Activated naive CD4-positive, alpha-beta T cell treated with anti-CD3 and anti-CD28 coated beads, Interleukin-2, amount 50 U/mL, for 24 hours (primary cell): ENCODE data around the gene HES2.
"Not testable (repeated sequence)": the region's sequence is repeated elsewhere in the genome, so short reads cannot be mapped to it uniquely, and the experiment has no call there.

Experiments
- H3K27ac Mint-ChIP-seq: one replicate; pipeline ENCODE4 v1.8.0; 2021; ENCODE audit warnings: mild to moderate bottlenecking, mixed read lengths
- H3K27me3 Mint-ChIP-seq: one replicate; pipeline ENCODE4 v1.8.0; 2021; ENCODE audit warnings: mixed read lengths
- H3K36me3 Mint-ChIP-seq: one replicate; pipeline ENCODE4 v1.8.0; 2021; ENCODE audit warnings: mixed read lengths
- H3K4me1 Mint-ChIP-seq: one replicate; pipeline ENCODE4 v1.8.0; 2021; ENCODE audit warnings: mixed read lengths
- H3K4me3 Mint-ChIP-seq: one replicate; pipeline ENCODE4 v1.8.0; 2021; ENCODE audit warnings: mild to moderate bottlenecking, mixed read lengths
- H3K9me3 Mint-ChIP-seq: one replicate; pipeline ENCODE4 v1.8.0; 2021; ENCODE audit warnings: mixed read lengths

HES2 gene

DNA sequence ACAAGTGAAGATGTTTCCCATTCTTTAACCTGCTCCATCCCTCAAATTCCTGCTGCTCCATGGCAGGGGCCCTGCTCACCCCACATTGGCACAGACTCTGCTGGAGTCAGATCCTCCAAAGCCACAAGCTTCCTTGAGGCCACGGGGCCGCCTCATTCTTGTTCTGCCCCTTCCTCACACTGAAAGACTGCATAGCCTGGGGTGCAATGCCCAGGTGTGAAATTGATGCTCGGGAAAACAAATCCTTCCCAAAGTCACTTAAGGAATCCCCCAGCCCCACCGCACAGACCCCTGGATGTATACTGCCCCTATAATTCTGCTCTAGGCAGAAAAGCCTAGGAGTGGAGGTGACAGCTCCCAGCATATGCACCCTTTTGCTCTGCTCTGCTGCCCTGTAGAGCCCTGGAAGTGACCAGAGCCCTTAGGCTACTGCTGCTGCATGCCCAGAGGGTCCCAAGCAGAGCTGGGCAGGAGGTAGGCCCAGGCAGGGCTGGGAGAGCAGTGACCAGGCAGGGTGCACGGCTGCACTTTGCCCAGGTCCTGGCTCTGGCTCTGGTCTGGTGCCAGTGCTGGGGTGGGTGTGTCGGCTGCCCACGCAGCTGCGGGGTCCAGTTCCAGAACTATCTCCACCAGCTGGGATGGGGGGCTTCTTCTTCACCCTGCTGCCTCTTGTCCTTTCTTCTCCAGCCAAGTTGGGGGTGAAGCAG lies 1.6 kb downstream of the HES2 start:
- H3K4me3 Mint-ChIP-seq, result no peak overlapping the region
- peaks cover 10% of the 10 kb centered on the region for H3K4me1 Mint-ChIP-seq
- no peaks in the 10 kb centered on the region for H3K36me3 Mint-ChIP-seq
- no peak overlapping the region for H3K27ac Mint-ChIP-seq
- H3K9me3 Mint-ChIP-seq, result no peaks in the 10 kb centered on the region
- H3K27me3 Mint-ChIP-seq, result peaks cover 47% of the 10 kb centered on the region

DNA sequence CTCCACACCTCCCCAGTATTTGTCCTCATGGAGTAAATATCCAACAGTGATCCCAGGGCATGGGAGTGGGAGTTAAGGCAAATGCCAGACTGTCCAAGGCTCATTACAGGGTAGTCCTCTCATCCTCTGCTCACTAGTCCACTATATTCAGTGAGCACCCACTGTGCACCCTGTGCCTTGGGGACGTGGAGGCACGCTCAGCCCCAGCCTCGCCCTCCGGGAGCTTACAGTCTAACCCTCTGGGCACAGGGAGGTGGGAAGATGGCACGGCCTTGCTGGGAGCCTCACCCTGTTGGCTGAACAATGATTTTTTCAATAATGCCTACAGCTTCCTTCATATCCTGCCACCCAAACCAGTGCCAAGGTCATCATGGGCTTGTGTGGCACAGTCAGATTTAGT lies 2.8 kb downstream of the HES2 start:
- Mint-ChIP-seq H3K27ac (no peak overlapping the region), H3K4me3 (no peak overlapping the region), H3K27me3 (peaks cover 47% of the 10 kb centered on the region), H3K4me1 (peaks cover 10% of the 10 kb centered on the region), H3K9me3 (no peaks in the 10 kb centered on the region), H3K36me3 (no peaks in the 10 kb centered on the region)

DNA sequence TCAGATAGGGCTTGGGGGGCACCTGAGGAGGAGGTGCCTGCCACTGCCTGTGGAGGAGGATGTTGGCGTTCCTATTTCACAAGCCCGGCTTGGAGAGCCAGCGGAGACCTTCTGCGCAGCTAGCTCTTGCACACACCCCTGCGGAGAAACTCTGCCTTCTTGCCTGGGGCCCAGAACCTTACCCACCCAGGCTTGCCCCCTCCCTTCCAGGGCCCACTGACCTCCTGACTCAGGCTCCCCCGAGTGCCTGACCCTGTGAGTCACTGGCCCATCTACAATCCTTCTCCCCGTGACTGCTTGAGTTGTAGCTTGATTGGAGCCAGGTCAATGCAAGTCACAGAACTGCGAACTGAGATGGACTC lies 3.4 kb downstream of the HES2 start:
- Mint-ChIP-seq H3K27ac (no peak overlapping the region), H3K36me3 (no peaks in the 10 kb centered on the region), H3K4me1 (peaks cover 10% of the 10 kb centered on the region), H3K27me3 (peaks cover 43% of the 10 kb centered on the region), H3K4me3 (no peak overlapping the region), H3K9me3 (no peaks in the 10 kb centered on the region)

DNA sequence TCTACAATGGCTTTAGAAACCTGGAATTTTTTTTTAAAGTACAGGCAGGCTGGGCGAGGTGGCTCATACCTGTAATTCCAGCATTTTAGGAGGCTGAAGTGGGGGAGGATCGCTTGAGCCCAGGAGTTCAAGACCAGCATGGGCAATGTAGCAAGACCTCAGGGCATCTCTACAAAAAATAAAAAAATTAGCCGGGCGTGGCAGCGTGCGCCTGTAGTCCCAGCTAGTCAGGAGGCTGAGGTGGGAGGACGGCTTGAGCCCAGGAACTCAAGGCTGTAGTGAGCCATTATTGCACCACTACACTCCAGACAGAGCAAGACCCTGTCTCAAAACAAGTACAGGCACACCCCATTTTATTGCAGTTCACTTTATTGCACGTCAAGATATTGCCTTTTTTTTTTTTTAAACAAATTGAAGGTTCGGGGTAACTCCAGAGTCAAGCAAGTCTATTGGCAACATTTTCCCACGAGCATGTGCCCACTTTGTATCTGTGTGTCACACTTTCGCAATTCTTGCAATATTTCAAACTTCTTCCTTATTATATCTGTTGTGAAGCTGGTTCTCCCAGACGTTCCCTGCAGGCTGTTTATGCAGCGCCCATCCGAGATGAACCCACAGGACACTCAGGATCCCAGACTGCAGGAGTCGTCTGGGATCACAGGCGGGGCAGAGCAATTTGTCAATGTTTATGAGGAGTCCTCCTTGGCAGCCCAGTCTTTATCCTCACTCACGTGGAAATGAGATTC lies 4.7 kb downstream of the HES2 start:
- peaks cover 10% of the 10 kb centered on the region for H3K4me1 Mint-ChIP-seq
- no peak overlapping the region for H3K4me3 Mint-ChIP-seq
- peaks cover 37% of the 10 kb centered on the region for H3K27me3 Mint-ChIP-seq
- H3K27ac Mint-ChIP-seq, result no peak overlapping the region
- no peaks in the 10 kb centered on the region for H3K36me3 Mint-ChIP-seq
- no peaks in the 10 kb centered on the region for H3K9me3 Mint-ChIP-seq

DNA sequence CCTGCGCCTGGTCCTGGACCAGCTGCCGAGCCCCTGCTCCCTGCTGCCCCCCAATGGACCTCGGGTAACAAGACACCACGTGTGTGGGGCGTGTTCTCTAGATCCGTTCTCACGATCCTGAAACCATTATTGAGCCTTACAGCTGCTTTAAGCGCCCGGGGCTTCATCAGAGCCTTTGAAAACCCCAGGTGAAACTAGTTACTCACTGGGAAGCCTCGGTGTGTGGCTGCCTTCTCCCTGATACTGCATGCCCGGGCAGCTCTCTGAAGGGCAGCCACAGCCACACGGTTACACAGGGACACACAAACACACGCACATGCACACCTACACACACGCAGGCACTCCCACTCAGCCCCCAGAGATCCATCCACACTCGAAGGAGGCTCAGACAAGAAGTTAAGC lies 5.3 kb downstream of the HES2 start:
- Mint-ChIP-seq H3K27ac (no peak overlapping the region), H3K27me3 (peaks cover 37% of the 10 kb centered on the region), H3K36me3 (no peaks in the 10 kb centered on the region), H3K9me3 (no peaks in the 10 kb centered on the region), H3K4me3 (no peak overlapping the region), H3K4me1 (peaks cover 10% of the 10 kb centered on the region)

DNA sequence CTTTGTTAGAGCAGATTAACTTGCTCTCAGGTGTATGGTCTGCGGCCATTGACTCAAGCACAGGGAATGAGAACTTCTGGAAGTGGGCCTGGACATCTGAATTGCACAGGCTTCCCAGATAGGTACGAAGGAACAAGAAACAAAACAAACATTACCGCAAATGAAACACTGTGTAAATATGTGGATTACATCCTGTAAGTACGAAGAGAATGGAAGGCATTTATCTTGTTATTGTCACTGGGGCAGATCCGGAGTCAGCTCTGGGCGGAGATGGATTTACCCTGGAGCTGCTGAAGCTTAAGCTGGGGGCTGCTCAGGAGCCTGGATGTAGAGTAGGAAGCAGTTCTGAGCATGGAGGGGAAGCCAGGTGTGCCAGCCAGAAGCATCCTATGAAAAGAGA lies 6.8 kb downstream of the HES2 start:
- Mint-ChIP-seq H3K27ac (no peak overlapping the region), H3K36me3 (no peaks in the 10 kb centered on the region), H3K4me1 (peaks cover 10% of the 10 kb centered on the region), H3K27me3 (peaks cover 33% of the 10 kb centered on the region), H3K4me3 (no peak overlapping the region), H3K9me3 (no peaks in the 10 kb centered on the region)

DNA sequence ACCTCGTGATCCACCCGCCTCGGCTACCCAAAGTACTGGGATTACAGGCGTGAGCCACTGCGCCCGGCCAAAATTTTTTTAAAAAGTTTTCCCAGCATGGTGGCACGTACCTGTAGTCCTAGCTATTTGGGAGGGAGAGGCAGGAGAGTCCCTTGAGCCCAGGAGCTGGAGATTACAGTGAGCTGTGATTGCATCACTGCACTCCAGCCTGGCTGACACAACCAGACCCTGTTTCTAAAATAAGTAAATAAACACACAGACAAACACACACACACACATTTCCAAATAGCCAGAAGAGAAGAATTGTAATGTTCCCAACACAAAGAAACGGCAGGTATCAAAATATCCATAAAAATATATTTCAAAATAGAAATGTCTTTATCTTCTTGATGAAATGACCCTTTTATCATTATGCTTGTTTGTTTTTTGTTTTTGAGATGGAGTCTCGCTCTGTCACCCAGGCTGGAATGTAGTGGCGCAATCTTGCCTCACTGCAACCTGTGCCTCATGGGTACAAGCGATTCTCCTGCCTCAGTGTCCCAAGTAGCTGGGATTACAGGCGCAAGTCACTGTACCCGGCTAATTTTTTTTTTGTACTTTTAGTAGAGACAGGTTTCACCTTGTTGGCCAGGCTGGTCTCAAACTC lies 9.3 kb downstream of the HES2 start:
- Mint-ChIP-seq H3K4me1 (peaks cover 9% of the 10 kb centered on the region), H3K9me3 (no peaks in the 10 kb centered on the region), H3K36me3 (no peaks in the 10 kb centered on the region), H3K4me3 (no peak overlapping the region), H3K27me3 (peaks cover 12% of the 10 kb centered on the region), H3K27ac (no peak overlapping the region)

DNA sequence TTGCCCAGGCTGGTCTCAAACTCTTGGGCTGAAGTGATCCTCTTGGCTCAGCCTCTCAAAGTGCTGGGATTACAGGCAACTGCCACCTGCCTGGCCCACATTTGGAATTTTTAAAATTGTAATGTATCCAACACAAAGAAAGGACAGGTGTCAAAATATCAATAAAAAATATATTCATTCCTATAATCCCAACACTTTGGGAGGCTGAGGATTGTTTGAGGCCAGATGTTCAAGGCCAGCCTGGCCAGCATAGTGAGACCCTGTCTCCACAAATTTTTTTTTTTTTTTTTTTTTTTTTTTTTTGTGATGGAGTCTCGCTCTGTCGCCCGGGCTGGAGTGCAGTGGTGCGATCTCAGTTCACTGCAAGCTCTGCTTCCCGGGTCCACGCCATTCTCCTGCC lies 10.0 kb downstream of the HES2 start:
- Mint-ChIP-seq H3K27me3 (peaks cover 10% of the 10 kb centered on the region), H3K27ac (no peak overlapping the region), H3K4me3 (no peak overlapping the region), H3K36me3 (no peaks in the 10 kb centered on the region), H3K9me3 (no peaks in the 10 kb centered on the region), H3K4me1 (peaks cover 6% of the 10 kb centered on the region)

DNA sequence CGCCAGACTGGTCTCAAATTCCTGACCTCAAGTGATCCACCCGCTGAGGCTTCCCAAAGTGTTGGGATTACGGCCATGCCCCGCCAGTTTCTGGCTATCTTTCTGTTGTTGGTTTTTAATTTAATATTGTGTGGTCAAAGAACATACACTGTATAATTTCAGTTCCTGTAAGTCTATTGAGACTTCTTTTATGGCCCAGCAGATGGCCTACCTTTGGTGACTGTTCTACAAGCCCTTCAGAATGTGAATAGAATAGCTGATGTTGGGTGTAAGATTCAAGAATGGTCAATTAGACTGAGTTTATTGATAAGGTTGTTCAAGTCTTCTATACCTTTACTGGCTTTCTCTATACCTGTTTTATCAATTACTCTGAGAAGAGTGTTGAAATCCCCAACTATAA lies 10.7 kb downstream of the HES2 start:
- H3K36me3 Mint-ChIP-seq, result no peaks in the 10 kb centered on the region
- H3K4me1 Mint-ChIP-seq, result no peaks in the 10 kb centered on the region
- H3K4me3 Mint-ChIP-seq, result no peak overlapping the region
- peaks cover 5% of the 10 kb centered on the region for H3K27me3 Mint-ChIP-seq
- H3K27ac Mint-ChIP-seq, result no peak overlapping the region
- H3K9me3 Mint-ChIP-seq, result no peaks in the 10 kb centered on the region

DNA sequence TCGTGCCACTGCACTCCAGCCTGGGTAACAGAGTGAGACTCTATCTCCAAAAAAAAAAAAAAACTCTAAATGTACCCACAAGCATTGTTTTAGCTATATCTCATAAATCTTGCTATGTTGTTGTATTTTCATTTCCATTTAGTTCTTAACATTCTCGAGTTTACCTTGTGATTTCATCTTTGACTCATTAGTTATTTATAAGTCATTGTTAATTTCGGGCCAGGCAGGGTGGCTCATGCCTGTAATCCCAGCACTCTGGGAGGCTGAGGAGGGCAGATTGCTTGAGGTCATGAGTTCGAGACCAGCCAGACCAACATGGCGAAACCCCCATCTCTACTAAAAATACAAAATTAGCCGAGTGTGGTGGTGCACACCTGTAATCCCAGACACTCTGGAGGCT lies 11.7 kb downstream of the HES2 start:
- Mint-ChIP-seq H3K27ac (no peak overlapping the region), H3K9me3 (no peaks in the 10 kb centered on the region), H3K4me1 (no peaks in the 10 kb centered on the region)

DNA sequence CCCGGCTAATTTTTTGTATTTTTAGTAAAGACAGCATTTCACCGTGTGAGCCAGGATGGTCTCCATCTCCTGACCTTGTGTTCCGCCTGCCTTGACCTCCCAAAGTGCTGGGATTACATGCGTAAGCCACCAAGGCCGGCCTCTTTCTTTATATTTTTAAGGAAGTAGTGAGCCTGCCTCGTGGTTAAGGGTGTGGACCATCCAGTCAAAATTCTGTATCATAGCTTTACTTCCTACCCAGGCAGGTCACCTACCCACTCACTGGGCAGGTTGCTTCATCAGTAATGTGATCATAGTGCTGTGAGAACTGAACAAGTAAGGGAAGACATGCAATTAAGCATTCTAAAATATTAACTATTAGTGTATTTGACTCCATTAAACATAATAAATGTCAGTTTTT lies 18.0 kb downstream of the HES2 start:
- H3K4me3 Mint-ChIP-seq, result no peak overlapping the region
- H3K36me3 Mint-ChIP-seq, result no peaks in the 10 kb centered on the region
- no peaks in the 10 kb centered on the region for H3K9me3 Mint-ChIP-seq
- H3K27ac Mint-ChIP-seq, result no peak overlapping the region
- no peaks in the 10 kb centered on the region for H3K27me3 Mint-ChIP-seq
- H3K4me1 Mint-ChIP-seq, result no peaks in the 10 kb centered on the region

More for the DNA sequence above, 11.7 kb downstream of the HES2 start:
- Mint-ChIP-seq H3K4me3 (no peak overlapping the region), H3K36me3 (no peaks in the 10 kb centered on the region), H3K27me3 (peaks cover 5% of the 10 kb centered on the region)

DNA sequence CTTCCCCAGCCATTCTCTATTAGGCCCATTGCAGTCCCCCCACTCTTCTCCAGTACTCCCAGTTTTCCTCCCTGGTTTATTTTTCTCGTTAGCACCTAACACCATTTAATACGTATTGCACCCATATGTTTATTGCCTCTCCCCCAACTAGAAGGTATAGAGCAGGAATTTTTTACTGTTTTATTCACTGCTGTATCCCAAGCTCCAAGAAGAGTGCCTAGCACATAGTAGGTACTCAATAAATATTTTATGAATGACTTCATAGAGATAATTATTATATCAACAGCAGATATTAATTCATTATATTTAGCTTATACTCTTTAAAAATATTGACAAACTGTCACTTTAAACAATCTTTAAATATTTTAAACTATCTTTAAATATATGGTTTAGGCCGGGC lies 20.4 kb downstream of the HES2 start:
- H3K4me3 Mint-ChIP-seq, result no peak overlapping the region
- H3K4me1 Mint-ChIP-seq, result peaks cover 8% of the 10 kb centered on the region
- no peak overlapping the region for H3K27ac Mint-ChIP-seq
- H3K36me3 Mint-ChIP-seq, result no peaks in the 10 kb centered on the region
- no peaks in the 10 kb centered on the region for H3K27me3 Mint-ChIP-seq
- no peaks in the 10 kb centered on the region for H3K9me3 Mint-ChIP-seq

DNA sequence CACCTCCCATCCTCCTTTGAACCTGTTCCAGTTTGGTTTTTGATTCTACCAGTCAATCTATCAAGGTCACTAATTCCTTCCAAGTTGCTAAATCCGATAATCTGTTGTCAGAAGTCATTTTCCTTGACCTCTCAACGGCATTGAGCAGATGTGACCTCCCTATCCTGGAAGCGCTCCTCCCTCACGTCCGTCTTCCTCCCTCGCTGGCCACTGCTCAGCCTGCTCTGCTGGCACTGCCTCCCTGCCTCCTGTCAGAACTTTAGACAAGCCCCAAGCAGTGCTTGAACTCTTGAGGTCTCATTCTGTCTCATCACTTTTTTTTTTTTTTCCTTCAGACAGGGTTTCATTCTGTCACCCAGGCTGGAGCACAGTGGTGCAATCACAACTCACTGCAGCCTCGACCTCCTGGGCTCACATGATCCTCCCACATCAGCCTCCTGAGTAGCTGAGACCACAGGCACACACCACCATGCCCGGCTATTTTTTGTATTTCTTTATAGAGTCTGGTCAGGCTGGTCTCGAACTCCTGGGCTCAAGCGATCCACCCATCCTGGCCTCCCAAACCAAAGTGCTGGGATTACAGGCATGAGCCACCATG lies 21.8 kb downstream of the HES2 start:
- H3K27me3 Mint-ChIP-seq, result no peaks in the 10 kb centered on the region
- no peaks in the 10 kb centered on the region for H3K36me3 Mint-ChIP-seq
- H3K4me1 Mint-ChIP-seq, result peaks cover 14% of the 10 kb centered on the region
- no peaks in the 10 kb centered on the region for H3K9me3 Mint-ChIP-seq
- H3K4me3 Mint-ChIP-seq, result no peak overlapping the region
- no peak overlapping the region for H3K27ac Mint-ChIP-seq

DNA sequence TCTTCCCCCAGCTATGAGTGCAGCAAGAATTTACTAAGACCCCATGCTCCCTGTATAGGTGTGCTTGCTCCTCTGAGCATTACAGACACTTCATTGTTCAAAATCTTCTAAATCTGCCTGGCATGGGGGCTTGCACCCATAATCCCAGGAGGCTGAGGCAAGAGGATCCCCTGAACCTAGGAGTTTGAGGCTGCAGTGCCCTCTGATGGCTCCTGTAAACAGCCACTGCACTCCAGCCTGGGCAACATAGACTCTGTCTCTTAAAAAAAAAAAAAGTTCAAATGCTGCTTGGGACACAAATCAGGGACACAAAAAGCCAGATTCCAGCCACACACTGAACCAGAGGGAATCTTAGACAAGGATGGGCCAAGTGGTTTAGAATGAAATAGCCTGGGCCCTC lies 22.7 kb downstream of the HES2 start:
- no peaks in the 10 kb centered on the region for H3K9me3 Mint-ChIP-seq
- no peaks in the 10 kb centered on the region for H3K36me3 Mint-ChIP-seq
- no peak overlapping the region for H3K4me3 Mint-ChIP-seq
- H3K4me1 Mint-ChIP-seq, result peaks cover 19% of the 10 kb centered on the region
- peak overlapping the region; percentile 13 for H3K27ac Mint-ChIP-seq
- no peaks in the 10 kb centered on the region for H3K27me3 Mint-ChIP-seq

DNA sequence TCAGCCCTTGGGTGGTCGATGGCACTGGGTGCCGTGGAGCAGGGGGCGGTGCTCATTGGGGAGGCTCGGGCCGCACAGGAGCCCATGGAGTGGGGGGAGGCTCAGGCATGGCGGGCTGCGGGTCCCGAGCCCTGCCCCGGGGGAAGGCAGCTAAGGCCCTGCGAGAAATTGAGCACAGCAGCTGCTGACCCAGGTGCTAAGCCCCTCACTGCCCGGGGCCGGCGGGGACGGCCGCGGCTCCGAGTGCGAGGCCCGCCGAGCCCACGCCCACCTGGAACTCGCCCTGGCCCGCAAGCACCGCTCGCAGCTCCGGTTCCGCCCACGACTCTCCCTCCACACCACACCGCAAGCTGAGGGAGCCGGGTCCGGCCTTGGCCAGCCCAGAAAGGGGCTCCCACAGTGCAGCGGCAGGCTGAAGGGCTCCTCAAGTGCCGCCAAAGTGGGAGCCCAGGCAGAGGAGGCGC lies 23.9 kb downstream of the HES2 start:
- not testable (repeated sequence) for H3K9me3 Mint-ChIP-seq, H3K36me3 Mint-ChIP-seq, H3K27me3 Mint-ChIP-seq, H3K4me3 Mint-ChIP-seq, H3K27ac Mint-ChIP-seq
- peaks cover 22% of the 10 kb centered on the region for H3K4me1 Mint-ChIP-seq

DNA sequence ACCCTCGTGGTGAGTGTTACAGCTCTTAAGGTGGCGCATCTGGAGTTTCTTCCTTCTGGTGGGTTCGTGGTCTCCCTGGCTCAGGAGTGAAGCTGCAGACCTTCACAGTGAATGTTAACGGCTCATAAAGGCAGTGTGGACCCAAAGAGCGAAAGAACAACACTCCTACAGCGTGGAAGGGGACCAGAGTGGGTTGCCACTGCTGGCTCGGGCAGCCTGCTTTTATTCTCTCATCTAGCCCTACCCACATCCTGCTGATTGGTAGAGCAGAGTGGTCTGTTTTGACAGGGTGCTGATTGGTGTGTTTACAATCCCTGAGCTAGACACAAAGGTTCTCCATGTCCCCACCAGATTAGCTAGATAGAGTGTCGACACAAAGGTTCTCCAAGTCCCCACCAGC lies 24.6 kb downstream of the HES2 start:
- not testable (repeated sequence) for H3K36me3 Mint-ChIP-seq, H3K9me3 Mint-ChIP-seq, H3K27me3 Mint-ChIP-seq
- peak overlapping the region; percentile 57 for H3K4me3 Mint-ChIP-seq
- H3K4me1 Mint-ChIP-seq, result peaks cover 22% of the 10 kb centered on the region
- H3K27ac Mint-ChIP-seq, result peak overlapping the region; percentile 79
